A673 (cell line): ENCODE measurements around the gene FBRS.

Experiments
- EZH2 ChIP-seq: fragments of 200-600 bp; sonication (generic); IDR thresholded peaks from 2 replicates; pipeline ENCODE4 v1.6.1; 2017; ENCODE audit warnings: borderline replicate concordance, low read depth, mild to moderate bottlenecking, mixed read lengths, antibody characterized with exemption, low read length; ENCODE audit not compliant: poor library complexity, severe bottlenecking
- TF ChIP-seq, protein P1 (sequence below): fragments of 300-800, 200-600 bp; sonication (generic); conservative IDR thresholded peaks from 2 replicates; pipeline ENCODE4 v1.5.1; 2017; ENCODE audit warnings: low read depth, mild to moderate bottlenecking, antibody characterized with exemption, low read length, moderate library complexity, mixed read lengths

DNA sequence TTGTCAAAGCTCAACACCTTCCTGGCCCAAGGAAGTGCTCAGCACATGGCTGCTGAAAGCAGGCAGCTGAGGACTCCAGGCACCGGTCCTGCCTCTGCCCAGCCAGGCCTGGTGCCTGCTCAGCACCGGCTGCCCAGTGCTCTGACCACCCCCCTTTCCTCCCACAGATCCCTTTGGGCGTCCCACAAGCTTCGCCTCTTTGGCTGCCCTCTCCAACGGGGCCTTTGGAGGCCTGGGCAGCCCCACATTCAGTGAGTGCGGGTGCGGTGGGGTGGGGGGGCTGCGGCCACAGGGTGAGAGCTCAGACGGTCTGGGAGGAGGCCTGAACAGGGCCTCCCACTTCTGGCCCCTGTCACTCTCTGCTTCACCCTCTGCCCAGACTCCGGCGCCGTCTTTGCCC lies 10.2 kb downstream of the FBRS start:
- TF ChIP-seq, protein P1, sequence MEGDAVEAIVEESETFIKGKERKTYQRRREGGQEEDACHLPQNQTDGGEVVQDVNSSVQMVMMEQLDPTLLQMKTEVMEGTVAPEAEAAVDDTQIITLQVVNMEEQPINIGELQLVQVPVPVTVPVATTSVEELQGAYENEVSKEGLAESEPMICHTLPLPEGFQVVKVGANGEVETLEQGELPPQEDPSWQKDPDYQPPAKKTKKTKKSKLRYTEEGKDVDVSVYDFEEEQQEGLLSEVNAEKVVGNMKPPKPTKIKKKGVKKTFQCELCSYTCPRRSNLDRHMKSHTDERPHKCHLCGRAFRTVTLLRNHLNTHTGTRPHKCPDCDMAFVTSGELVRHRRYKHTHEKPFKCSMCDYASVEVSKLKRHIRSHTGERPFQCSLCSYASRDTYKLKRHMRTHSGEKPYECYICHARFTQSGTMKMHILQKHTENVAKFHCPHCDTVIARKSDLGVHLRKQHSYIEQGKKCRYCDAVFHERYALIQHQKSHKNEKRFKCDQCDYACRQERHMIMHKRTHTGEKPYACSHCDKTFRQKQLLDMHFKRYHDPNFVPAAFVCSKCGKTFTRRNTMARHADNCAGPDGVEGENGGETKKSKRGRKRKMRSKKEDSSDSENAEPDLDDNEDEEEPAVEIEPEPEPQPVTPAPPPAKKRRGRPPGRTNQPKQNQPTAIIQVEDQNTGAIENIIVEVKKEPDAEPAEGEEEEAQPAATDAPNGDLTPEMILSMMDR = no peak
- TF ChIP-seq EZH2 = no peak
